WTC11 (cell line): ENCODE data around the gene EBP. TPM values are rescaled to one million over a fixed set of nuclear protein-coding genes. Genes with fewer than 3 reads are reported as not detected.

ENCODE experiments used
- ATAC-seq: fragments of 200-7000 bp; cut with Tn5 transposase; 2 replicates; pipeline ENCODE4 v1.10.0; 2021; ENCODE audit warnings: mild to moderate bottlenecking, moderate library complexity
- CTCF ChIA-PET: fragments of 300-600 bp; sonication (Branson Sonifier 250); formaldehyde crosslinking; loops from one replicate; lab custom pipeline; 2021; ENCODE audit warnings: antibody characterized with exemption; lab: Charles Lee
- POLR2A ChIA-PET: fragments of 350-600 bp; sonication (Branson Sonifier 250); formaldehyde crosslinking; loops from one replicate; lab custom pipeline; 2021; ENCODE audit warnings: antibody characterized with exemption; lab: Charles Lee
- DNase-seq: peaks from one replicate; pipeline ENCODE4 v3.0.0; 2021; ENCODE audit warnings: low spot score
- H3K27ac Mint-ChIP-seq: 2 replicates; pipeline ENCODE4 v1.8.0; 2021; ENCODE audit warnings: mixed read lengths
- H3K27me3 Mint-ChIP-seq: 2 replicates; pipeline ENCODE4 v1.8.0; 2021; ENCODE audit warnings: low read depth, mild to moderate bottlenecking, moderate library complexity, mixed read lengths
- H3K36me3 Mint-ChIP-seq: 2 replicates; pipeline ENCODE4 v1.8.0; 2021; ENCODE audit warnings: mixed read lengths
- H3K4me1 Mint-ChIP-seq: 2 replicates; pipeline ENCODE4 v1.8.0; 2022; ENCODE audit warnings: mixed read lengths
- H3K4me3 Mint-ChIP-seq: 2 replicates; pipeline ENCODE4 v1.8.0; 2021; ENCODE audit warnings: mild to moderate bottlenecking, moderate library complexity, mixed read lengths
- H3K9me3 Mint-ChIP-seq: 2 replicates; pipeline ENCODE4 v1.8.0; 2021; ENCODE audit warnings: mixed read lengths
- CBFB ChIP-seq: sonication (generic); formaldehyde crosslinking; IDR thresholded peaks from 2 replicates; pipeline ENCODE4 v1.8.1; 2022; ENCODE audit warnings: mild to moderate bottlenecking, low read depth, missing genetic modification reagents
- E2F5 ChIP-seq: sonication (generic); formaldehyde crosslinking; IDR thresholded peaks from 2 replicates; pipeline ENCODE4 v1.8.1; 2022; ENCODE audit warnings: mild to moderate bottlenecking, moderate library complexity, missing genetic modification reagents
- ELF4 ChIP-seq: sonication (generic); formaldehyde crosslinking; IDR thresholded peaks from 2 replicates; pipeline ENCODE4 v1.8.1; 2022; ENCODE audit warnings: low read depth, mild to moderate bottlenecking, moderate library complexity, missing genetic modification reagents
- EMX1 ChIP-seq: fragments of 250-450 bp; sonication (Bioruptor Pico); IDR thresholded peaks from 2 replicates; pipeline ENCODE4 v1.8.0; 2021; ENCODE audit warnings: mild to moderate bottlenecking
- MLX ChIP-seq: sonication (generic); formaldehyde crosslinking; IDR thresholded peaks from 2 replicates; pipeline ENCODE4 v1.8.1; 2023; ENCODE audit warnings: mild to moderate bottlenecking, missing genetic modification reagents, moderate library complexity
- MXD4 ChIP-seq: fragments of 250-450 bp; sonication (Bioruptor Pico); IDR thresholded peaks from 2 replicates; pipeline ENCODE4 v1.8.0; 2021; ENCODE audit warnings: mild to moderate bottlenecking, moderate library complexity, borderline replicate concordance
- NFE2L1 ChIP-seq: sonication (generic); formaldehyde crosslinking; IDR thresholded peaks from 2 replicates; pipeline ENCODE4 v1.8.1; 2023; ENCODE audit warnings: missing genetic modification reagents
- OVOL2 ChIP-seq: fragments of 250-450 bp; sonication (Bioruptor Pico); IDR thresholded peaks from 2 replicates; pipeline ENCODE4 v1.9.0; 2021; ENCODE audit warnings: mild to moderate bottlenecking, borderline replicate concordance
- PRDM15 ChIP-seq: sonication (generic); formaldehyde crosslinking; IDR thresholded peaks from 2 replicates; pipeline ENCODE4 v1.8.0; 2022; ENCODE audit warnings: missing genetic modification reagents
- PRRX2 ChIP-seq: fragments of 250-450 bp; sonication (Bioruptor Pico); IDR thresholded peaks from 2 replicates; pipeline ENCODE4 v1.8.0; 2021; ENCODE audit warnings: mild to moderate bottlenecking
- RELA ChIP-seq: sonication (generic); formaldehyde crosslinking; IDR thresholded peaks from 2 replicates; pipeline ENCODE4 v1.8.1; 2022; ENCODE audit warnings: missing genetic modification reagents, mild to moderate bottlenecking, borderline replicate concordance
- SMAD3 ChIP-seq: sonication (generic); formaldehyde crosslinking; IDR thresholded peaks from 2 replicates; pipeline ENCODE4 v1.8.0; 2022; ENCODE audit warnings: missing genetic modification reagents, mild to moderate bottlenecking, borderline replicate concordance
- SOX15 ChIP-seq: fragments of 250-450 bp; sonication (Bioruptor Pico); IDR thresholded peaks from 2 replicates; pipeline ENCODE4 v1.9.0; 2021; ENCODE audit warnings: mild to moderate bottlenecking
- USF1 ChIP-seq: sonication (generic); formaldehyde crosslinking; IDR thresholded peaks from 2 replicates; pipeline ENCODE4 v1.8.0; 2022; ENCODE audit warnings: mild to moderate bottlenecking, missing genetic modification reagents
- ZBTB43 ChIP-seq: sonication (generic); formaldehyde crosslinking; IDR thresholded peaks from 2 replicates; pipeline ENCODE4 v1.8.1; 2023; ENCODE audit warnings: mild to moderate bottlenecking, missing genetic modification reagents
- ZNF219 ChIP-seq: sonication (generic); formaldehyde crosslinking; IDR thresholded peaks from 2 replicates; pipeline ENCODE4 v1.8.0; 2023; ENCODE audit warnings: missing genetic modification reagents, mild to moderate bottlenecking, borderline replicate concordance
- ZSCAN18 ChIP-seq: fragments of 250-450 bp; sonication (Bioruptor Pico); IDR thresholded peaks from 2 replicates; pipeline ENCODE4 v2.1.2; 2022; ENCODE audit warnings: mild to moderate bottlenecking, moderate library complexity
- total RNA-seq: library from RNA; stranded (reverse); gene quantifications from 3 replicates; pipeline ENCODE4 v1.2.3, GENCODE V29; 2021
- TF ChIP-seq, protein P1 (sequence below): sonication (generic); formaldehyde crosslinking; IDR thresholded peaks from 2 replicates; pipeline ENCODE4 v1.8.0; 2022; ENCODE audit warnings: mild to moderate bottlenecking, missing genetic modification reagents

The EBP gene
- total RNA-seq, 1 experiment from 2014 or later, result 129 TPM

- Mint-ChIP-seq H3K4me1 (peaks cover 7% of the 10 kb centered on the region), H3K9me3 (no peaks in the 10 kb centered on the region), H3K36me3 (no peaks in the 10 kb centered on the region), H3K27me3 (no peaks in the 10 kb centered on the region; the same call in none of the 2 replicates), H3K27ac (no peak overlapping the region)
- ATAC-seq, result no peak
- TF ChIP-seq PRRX2 (CRISPR knock-in tag) (no peak), EMX1 (CRISPR knock-in tag) (no peak), PRDM15 (CRISPR knock-in tag) (no peak), MLX (CRISPR knock-in tag) (no peak), ZNF219 (CRISPR knock-in tag) (no peak), ZSCAN18 (CRISPR knock-in tag) (no peak)
- TF ChIP-seq, all 79 proteins: peak for 0
- H3K4me3 Mint-ChIP-seq, result peak overlapping the region; percentile 85
- no peak for DNase-seq
- CTCF ChIA-PET, result no interaction called here
- POLR2A ChIA-PET, result no interaction called here
Observed at GRCh38 chrX:48509619-48510018, 12.0 kb upstream of the EBP start.

DNA sequence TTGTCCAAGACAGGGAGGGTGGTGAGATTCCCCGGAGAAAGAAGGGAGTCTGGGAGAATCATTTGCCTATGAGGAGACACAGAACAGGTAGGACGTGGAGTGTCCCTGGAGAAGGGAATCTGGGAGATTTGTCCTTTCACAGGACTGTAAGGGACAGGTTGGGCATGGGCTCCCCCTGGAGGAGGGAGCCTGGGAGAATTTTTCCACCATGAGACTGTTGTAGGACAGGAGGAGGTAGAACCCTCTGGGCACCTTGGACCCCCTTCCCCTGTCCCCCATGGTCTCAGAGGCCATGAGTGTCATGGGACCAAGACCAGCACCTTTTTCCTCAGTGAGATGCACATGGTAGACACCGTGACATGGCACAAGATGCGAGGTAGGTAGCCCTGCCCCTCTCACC, 10.0 kb upstream of the EBP start:
- H3K4me1 Mint-ChIP-seq, result peaks cover 7% of the 10 kb centered on the region
- peaks cover 3% of the 10 kb centered on the region; the same call in 1 of the 2 replicates for H3K36me3 Mint-ChIP-seq
- H3K4me3 Mint-ChIP-seq, result no peak overlapping the region
- no peaks in the 10 kb centered on the region; the same call in none of the 2 replicates for H3K27me3 Mint-ChIP-seq
- CTCF ChIA-PET, result no interaction called here
- DNase-seq, result peak; percentile 14
- TF ChIP-seq SMAD3 (CRISPR knock-in tag) (no peak), OVOL2 (CRISPR knock-in tag) (no peak), ZBTB43 (CRISPR knock-in tag) (no peak), USF1 (CRISPR knock-in tag) (no peak), CBFB (CRISPR knock-in tag) (no peak), NFE2L1 (no peak), MXD4 (no peak), RELA (no peak), E2F5 (CRISPR knock-in tag) (no peak), ELF4 (CRISPR knock-in tag) (no peak), ZNF219 (CRISPR knock-in tag) (no peak), SOX15 (CRISPR knock-in tag) (no peak)
- TF ChIP-seq, protein P1, sequence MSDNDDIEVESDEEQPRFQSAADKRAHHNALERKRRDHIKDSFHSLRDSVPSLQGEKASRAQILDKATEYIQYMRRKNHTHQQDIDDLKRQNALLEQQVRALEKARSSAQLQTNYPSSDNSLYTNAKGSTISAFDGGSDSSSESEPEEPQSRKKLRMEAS (CRISPR knock-in tag), result no peak
- TF ChIP-seq, all 79 proteins: peak for 0
- POLR2A ChIA-PET, result no interaction called here
- peak; percentile 23; the same call in 1 of the 2 replicates for ATAC-seq
- Mint-ChIP-seq H3K9me3 (no peaks in the 10 kb centered on the region), H3K27ac (no peak overlapping the region)
